Medulla oblongata (tissue), 1 donor: ENCODE data around the gene DCUN1D3.
"Not testable (repeated sequence)": the region's sequence is repeated elsewhere in the genome, so short reads cannot be mapped to it uniquely, and the experiment has no call there.

ENCODE experiments used
- DNase-seq: peaks from one replicate; pipeline ENCODE4 v3.0.0-alpha.2; 2015; ENCODE audit errors: extremely low spot score

The DCUN1D3 gene, protein sequence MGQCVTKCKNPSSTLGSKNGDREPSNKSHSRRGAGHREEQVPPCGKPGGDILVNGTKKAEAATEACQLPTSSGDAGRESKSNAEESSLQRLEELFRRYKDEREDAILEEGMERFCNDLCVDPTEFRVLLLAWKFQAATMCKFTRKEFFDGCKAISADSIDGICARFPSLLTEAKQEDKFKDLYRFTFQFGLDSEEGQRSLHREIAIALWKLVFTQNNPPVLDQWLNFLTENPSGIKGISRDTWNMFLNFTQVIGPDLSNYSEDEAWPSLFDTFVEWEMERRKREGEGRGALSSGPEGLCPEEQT

DNA sequence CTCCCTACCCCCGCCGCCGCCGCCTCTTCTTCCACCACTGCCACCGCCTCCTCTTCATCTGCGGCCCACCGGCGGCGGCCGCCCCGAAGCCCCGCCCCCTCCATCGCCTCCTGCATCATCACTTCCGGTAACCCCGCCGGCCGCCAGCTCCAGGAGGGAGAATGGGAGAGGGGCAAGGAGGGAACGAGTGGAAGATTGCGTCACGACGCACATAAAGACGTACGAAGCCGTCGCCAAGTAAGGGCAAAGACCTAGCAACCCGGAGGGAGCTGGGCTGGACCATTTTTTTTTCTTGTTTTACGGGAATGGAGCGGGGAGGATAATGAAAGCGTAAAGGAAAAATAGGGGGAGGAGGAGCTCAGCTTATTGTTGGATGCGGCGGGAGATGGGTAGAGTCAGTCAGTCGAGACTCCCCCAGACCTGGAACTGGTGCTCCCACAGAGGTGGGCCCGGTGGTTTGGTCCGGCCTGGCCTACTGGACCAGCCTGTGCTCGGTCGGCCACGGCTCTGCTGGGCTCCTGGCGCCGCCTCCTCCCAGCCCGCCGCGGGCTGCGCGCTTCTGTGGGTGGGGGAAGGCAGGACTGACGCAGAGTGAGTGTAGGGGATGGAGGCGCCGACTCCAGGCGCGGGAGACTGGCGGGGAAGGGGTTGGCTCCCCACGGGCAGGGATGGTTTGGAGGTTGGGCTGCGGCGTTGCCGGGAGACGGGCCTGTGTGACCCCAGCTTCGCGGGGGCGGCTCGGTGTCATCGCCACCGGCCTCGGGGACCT lies at the start of gene DCUN1D3, which contains the start of gene LYRM1:
Gene DCUN1D3, minus strand, starts transcription at position 60 of the 769 bp plus-strand sequence. CDS start 37,820 bp downstream, outside the sequence.
Gene LYRM1, plus strand, starts transcription at position 473 of the 769 bp plus-strand sequence. CDS start 14,785 bp downstream, outside the sequence.
- DNase-seq: peak; percentile 99

DNA sequence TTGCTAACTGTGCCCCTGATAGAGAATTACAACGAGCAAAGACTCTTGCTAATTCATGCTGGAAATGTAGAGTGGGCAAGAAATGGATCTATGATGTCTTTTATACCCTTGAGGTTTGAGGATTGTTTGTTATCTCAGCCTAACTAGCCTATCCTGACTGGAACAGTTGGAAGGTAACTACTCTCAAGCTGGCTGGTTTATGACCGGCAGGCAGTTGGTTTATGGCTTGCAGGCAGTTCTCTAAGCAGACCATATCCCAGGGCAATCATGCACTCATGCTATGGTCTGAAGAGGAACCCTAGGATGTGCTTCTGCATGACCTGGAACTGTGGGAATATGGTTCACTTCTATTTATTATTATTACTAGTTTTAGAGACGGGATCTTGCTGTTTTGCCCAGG lies 49.5 kb upstream of the DCUN1D3 start:
- no peak for DNase-seq

DNA sequence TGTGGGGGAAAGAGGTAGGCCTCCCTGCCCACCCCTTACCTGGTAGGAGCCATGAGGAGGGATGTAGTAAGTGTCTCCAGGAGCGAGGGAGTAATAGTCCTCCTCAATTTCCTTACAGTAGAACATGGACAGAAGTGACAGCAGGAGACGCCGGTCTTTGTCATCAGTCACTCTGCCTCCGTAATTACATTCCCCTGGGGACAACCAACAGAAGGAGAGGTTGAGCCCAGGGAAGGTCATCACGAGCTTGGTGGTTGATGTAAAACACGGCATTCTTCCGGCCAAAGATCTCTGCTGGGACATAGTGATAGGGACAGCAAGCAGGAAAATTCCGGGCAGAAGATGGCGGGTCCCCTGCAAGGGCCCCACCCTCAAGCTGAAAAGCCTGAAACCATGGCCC lies 48.3 kb upstream of the DCUN1D3 start:
- DNase-seq: no peak

DNA sequence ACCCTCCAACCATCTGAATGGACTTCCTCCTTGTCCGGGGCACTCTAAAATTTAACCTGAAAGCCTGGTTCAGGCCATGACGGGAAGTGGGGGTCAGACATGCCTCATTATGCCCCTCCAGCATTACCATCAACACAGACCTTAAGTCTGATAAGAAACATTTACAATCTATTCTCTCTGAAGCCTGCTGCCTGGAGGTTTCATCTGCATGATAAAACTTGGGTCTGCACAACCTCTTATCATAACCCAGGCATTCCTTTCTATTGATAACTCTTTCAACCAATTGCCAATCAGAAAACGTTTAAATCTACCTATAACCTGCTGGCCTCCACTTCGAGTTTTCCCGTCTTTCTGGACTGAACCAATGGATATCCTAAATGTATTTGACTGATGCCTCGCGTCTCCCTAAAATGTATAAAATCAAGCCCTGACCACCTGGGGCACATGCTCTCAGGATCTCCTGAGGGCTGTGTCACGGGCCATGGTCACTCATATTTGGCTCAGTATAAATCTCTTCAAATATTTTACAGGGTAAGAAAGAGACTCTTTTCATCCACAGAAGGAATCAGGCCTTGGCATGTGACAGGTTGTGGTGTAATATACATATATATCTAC lies 46.0 kb upstream of the DCUN1D3 start:
- DNase-seq: no peak

DNA sequence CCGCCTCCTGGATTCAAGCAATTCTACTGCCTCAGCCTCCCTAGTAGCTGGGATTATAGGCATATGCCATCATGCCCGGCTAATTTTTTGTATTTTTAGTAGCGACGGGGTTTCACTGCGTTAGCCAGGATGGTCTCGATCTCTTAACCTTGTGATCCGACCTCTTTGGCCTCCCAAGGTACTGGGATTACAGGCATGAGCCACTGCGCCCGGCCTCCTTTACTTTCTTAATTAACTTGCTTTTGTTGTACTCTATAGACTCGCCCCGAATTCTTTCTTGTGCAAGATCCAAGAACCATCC lies 45.4 kb upstream of the DCUN1D3 start:
- not testable (repeated sequence) for DNase-seq

DNA sequence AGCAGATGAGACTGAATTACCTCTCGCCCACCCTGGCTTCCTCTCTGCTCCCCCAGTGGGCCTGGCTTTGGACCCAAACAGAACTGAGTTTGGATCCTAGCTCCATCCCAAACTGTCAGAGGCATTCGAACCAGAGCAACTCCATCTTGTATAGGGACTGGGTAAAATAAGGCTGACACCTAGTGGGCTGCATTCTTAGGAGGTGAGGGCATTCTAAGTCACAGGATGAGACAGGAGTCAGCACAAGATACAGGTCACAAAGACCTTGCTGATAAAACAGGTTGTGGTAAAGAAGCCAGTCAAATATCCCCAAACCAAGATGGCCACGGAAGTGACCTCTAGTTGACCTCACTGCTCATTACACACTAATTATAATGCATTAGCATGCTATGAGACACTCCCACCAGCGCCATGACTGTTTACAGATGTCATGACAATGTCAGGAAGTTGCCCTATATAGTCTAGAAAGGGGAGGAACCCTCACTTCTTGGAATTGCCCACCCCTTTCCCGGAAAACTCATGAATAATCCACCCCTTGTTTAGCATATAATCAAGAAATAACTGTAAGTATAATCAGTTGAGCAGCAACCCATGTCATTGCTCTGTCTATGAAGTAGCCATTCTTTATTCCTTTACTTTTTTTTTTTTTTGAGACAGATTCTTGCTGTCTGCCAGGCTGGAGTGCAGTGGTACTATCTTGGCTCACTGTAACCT lies 44.9 kb upstream of the DCUN1D3 start:
- no peak for DNase-seq

DNA sequence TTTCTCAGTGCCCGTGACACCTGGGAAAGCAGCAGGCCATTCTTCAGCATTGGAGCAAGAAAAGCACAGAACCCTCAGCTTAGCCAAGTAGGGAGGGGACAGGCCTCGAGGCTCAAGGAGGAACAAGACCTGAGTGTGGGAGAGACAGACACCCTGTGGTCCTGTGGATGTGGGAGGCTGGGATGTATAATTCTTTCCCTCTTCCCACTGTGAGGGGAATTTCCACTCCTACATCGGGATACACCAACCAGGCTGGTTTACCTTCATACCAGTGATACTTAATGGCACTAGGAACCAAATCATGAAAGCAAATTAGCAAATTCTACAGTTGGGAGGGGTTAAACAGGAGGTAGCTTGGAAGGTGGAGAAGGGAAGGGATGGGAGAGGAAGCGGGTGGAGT lies 42.1 kb upstream of the DCUN1D3 start:
- DNase-seq: no peak

DNA sequence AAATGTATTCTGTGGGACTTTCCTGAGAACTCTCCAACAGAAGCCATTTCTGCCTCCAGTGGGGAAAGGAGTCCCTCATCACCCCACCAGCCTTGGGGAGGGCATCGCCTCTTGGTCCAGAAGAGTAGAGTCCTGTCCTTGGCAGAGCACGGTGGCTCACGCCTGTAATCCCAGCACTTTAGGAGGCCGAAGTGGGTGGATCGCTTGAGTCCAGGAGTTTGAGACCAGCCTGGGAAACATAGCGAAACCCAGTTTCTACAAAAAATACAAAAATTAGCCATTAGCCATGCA lies 41.4 kb upstream of the DCUN1D3 start:
- DNase-seq: no peak

DNA sequence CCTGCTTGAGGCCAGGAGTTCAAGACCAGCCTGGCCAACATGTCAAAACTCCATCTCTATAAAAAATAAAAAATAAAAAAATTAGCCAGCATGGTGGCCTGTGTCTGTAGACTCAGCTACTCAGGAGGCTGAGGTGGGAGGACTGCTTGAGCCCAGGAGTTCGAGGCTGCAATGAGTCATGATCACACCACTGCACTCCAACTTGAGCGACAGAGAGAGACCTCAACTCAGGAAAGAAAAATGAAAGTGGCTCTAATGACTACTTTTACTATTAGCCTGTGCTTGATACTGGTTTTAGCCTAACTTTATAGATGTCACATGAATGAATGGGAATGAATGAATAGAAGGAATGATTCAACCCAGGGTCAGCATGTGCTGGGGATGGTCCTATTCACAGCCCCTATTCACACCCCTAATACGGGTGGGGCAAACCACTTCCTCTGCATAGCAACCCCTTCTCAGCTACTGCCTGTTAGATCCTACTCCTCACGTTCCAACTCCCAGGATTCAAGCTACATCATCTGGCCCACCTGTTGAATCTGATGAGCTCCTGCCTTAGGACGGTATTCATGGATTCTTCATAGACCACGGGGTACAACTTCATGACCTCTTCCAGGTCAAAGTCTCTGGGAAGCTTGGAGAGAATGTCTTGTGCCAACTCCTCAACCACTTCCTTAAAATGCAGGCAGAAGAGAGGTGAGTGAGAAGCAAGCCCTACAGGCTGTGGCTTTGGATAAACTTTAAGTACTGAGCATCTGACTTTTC lies 40.9 kb upstream of the DCUN1D3 start:
- DNase-seq: no peak

DNA sequence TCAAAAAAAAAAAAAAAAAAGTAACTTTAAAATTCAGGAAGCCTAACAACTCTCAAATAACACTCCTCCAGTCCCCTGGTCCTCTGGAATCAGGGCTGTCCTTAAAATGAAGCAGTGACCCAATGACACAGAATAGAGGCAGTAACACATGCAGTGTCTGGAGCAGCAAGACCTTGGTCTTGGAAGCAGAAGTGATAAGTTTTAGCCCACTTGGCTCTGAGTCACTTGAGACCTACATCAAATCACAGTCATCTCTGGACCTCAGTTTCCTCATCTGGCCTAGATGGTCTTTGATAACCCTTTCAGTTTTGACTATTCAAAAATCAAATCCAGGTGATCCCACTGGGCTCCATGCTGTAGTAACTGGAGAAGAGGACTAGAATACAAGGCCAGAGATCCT lies 39.5 kb upstream of the DCUN1D3 start:
- DNase-seq: no peak

DNA sequence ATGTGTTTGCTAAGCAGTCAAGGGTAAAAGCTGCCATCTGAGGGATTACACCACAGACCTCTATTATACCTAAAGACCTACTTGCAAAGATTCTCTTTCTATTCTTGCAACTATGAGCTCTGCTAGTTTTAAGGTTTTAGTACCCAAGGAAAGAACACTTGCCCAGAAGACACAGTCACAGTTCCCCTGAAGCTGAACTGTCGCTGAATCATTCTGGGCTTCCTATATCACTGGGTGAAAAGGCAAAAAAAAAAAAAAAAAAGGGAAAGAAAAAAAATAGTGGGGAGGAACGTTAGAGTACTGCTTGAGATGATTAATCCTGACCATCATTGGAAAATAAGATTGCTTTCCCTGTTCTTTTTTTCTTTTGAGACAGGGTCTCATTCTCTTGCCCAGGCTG lies 38.3 kb upstream of the DCUN1D3 start:
- no peak for DNase-seq

DNA sequence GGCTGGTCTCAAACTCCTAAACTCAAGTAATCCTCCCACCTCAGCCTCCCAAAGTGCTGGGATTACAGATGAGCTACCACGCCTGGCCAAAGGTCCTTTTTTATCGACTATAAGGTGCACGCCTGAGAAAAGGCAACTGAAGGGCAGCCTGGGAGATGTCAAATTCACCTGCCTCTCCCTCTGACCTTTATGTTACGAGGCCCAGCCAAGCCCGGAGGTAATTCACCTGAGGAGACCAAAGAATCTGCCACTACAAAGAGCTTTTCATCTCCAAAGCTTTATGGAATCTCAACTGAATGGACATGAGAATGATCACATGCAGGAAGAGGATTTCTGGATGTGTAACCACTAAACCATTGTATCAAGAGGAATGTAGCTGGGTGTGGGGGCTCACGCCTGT lies 37.6 kb upstream of the DCUN1D3 start:
- DNase-seq: no peak

DNA sequence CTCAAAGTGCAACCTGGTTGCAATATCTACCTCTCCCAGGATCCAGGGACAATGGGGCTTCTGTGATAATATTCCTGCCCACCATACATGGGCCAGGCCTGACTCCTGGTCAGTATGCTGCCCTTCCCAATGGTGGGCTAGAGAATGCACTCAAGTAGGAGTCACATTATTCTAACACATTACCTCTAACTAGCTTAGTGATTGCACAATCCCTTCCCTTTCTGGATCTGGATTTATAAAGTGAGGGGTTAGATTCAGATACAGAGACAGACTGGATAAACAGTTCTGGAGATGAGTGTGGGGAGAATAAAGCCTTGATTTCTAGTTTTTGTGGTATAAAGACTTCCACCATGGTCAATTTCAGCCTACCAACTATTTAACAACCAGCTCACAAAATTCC lies 33.4 kb upstream of the DCUN1D3 start:
- DNase-seq: no peak

DNA sequence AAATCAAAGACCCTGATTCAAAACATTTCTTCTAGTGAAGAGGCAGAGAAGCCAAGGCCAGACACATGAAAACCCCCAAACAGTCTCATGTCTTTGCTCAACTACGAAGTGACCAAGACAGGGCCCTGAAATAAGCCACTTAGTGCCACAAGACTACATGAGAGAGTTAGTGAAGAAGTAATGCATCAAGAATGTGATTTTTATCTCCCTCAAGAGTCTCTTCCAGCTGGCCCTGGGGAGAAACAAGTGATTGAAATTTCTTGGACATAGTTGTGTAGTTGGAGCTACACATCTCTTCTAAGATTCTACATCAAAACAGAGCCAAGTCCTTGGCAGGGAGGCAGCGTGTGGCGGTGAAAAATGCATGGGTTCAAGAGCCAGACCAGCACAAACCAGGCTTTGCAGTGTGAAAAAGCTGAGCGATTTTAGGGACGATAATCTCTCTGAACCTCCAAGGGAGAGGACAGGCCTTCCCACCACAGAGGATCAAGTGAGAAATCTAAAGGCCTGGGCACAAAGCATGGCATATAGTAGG lies 31.0 kb upstream of the DCUN1D3 start:
- no peak for DNase-seq

DNA sequence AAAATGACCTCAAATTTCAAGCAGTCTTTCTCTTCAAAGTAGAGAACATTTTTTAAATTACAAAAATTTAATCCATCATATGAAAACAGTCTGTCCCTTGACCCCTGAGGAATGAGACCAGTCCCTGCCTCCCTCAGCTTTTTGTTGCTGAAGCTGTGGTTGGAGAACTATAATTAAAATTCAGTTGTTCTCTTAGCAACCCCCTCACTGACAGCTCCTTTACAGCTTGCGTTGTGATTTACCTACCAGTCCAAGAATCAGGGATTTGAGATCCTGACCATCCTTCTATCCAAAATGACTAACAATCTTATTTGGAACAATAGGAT lies 30.2 kb upstream of the DCUN1D3 start:
- DNase-seq: no peak

DNA sequence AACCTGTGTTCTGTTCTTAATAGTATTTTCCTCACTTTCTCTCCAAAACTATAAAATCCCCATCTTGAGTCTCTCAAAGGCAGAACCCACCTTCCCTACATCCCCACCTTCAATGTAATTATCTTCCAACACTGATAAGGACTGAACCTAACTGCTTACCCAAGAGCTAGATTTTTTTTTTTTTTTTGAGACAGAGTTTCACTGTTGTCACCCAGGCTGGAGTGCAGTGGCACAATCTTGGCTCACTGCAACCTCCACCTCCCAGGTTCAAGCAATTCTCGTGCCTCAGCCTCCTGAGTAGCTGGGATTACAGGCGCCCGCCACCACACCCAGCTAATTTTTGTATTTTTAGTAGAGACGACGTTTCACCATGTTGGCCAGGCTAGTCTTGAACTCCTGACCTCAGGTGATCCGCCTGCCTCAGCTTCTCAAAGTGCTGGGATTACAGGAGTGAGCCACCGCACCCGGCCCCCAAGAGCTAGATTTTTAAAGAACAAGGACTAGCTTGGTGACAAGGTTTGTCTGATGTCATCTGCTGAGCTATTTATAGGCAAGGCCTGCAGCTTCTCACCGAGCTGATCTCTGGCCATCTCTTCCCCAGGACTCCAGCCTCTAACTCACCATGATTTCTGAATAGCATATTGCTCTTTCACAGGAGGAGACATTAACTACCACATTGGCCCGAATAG lies 29.7 kb upstream of the DCUN1D3 start:
- DNase-seq: not testable (repeated sequence)

DNA sequence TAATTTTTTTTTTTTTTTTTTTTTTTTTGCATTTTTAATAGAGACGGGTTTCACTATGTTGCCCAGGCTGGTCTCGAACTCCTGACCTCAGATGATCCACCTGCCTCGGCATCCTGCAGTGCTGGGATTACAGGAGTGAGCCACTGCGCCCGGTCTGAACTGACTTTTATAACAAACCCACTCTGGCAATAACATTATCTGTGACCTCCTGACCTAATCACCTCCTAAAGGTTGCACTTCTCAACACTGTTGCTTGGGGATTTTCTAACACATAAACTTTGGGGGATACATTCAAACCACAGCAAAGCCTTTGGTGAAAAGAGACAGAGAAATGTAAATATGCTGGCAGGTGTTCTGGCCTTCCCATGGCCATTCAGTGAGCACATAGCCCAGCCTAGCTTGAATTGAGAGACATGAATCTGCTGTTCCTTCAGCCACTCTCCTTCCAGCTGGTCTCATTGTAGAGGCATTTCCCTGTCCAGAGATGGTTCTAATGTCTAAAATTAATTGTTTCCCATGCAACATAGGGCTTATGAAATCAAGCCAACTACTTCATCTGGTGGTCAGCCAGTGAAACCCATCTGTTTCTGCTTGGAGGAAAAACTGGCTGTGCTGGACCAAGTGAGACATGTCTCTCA lies 28.7 kb upstream of the DCUN1D3 start:
- no peak for DNase-seq

DNA sequence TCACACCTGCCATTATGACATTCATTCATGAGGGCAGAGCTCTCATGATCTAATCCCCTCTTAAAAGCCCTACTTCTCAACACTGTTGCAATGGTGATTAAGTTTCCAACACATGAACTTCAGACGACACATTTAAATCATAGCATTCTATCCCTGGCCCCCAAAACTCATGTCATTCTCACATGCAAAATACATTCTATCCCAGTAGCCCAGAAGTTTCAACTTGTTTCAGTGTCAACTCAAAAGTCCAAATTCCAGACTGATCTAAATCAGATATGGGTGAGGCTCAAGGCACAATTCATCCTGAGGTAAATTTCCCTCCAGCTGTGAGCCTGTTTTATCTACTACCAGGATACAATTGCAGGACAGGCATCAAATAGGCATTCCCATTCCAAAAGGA lies 25.6 kb upstream of the DCUN1D3 start:
- no peak for DNase-seq

DNA sequence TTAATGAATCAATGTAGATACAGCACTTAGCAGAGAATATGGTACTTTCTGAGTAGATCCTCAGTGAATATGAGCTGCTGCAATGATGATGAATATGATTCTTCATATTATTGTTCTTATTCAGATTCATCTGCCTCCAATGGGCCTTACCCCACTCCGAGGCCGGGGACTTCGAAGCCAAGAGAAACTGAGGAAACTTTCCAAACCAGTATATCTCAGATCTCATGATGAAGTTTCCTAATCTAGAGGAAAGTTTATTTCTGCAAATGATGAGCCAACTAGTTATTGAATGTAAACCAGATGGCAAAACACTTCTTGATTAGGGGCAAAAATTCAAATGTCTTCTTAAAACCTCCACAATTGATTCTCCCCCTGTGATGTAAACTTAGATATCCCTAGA lies 23.7 kb upstream of the DCUN1D3 start:
- no peak for DNase-seq

DNA sequence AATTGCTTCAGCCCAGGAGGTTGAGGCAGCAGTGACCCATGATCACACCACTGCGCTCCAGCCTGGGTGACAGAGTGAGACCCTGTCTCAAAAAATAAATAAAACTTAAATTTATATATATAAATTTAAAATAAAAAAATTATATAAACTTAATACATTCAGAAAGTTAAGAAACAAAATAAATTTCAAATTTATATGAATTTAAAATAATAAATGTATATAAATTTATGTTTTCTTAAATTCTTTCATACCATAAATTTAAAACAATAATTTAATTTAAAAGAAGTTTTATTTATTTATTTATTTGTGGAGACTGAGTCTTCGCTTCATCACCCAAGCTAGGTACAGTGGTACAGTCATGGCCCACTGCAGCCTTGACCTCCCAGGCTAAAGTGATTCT lies 20.6 kb upstream of the DCUN1D3 start:
- DNase-seq: no peak

DNA sequence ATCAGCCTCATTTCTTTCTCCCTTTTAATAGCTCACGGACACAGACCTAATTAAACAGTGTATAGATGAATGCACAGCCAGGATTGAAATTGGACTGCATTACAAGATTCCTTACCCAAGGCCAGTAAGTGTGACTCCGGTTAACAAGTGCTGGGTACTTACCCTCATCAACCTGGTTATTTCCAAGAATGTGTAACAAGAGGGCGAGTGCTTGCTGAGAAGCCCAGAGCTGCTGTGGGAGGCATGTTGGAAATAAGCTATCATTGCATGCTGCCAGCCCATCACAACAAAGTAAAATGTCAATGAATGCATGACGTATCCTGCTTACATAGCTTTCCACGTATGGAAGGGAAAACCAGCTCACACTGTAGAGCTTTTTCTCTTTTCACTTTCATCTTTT lies 19.9 kb upstream of the DCUN1D3 start:
- no peak for DNase-seq
